PC-9 (cell line): ENCODE measurements around the gene BMP2K. TPM values are rescaled to one million over a fixed set of nuclear protein-coding genes. Genes with fewer than 3 reads are reported as not detected.

Experiments used
- BruUV-seq: library from RNA; stranded (reverse); fragments of 400-500 nt; replicated peaks from 2 replicates; lab custom pipeline; 2021; lab: Mats Ljungman, UMichigan
- CTCF ChIA-PET: fragments of 300-600 bp; sonication (Branson Sonifier 250); formaldehyde crosslinking; loops from one replicate; lab custom pipeline; 2022; ENCODE audit warnings: antibody characterized with exemption; lab: Charles Lee
- POLR2A ChIA-PET: fragments of 300-600 bp; sonication (Branson Sonifier 250); formaldehyde crosslinking; loops from one replicate; lab custom pipeline; 2022; ENCODE audit warnings: antibody characterized with exemption; ENCODE audit not compliant: unreplicated experiment; lab: Charles Lee
- DNase-seq, 2 experiments: peaks; one replicate each; pipeline versions ENCODE4 v3.0.0 to v3.0.0-alpha.2; 2015 to 2022; ENCODE audit warnings: mixed read lengths in 1 of 2
- H2AFZ ChIP-seq: fragments of 200-600 bp; sonication (generic); 2 replicates; pipeline ENCODE4 v1.8.1; 2017; ENCODE audit warnings: antibody characterized with exemption
- H3F3A ChIP-seq: fragments of 200-600 bp; sonication (generic); 2 replicates; pipeline ENCODE4 v1.8.1; 2017; ENCODE audit warnings: antibody characterized with exemption, mild to moderate bottlenecking, low read depth; ENCODE audit not compliant: insufficient read depth
- H3K27ac ChIP-seq: fragments of 200-600 bp; sonication (generic); 2 replicates; pipeline ENCODE4 v1.6.1; 2016; ENCODE audit warnings: mixed run types
- H3K27me3 ChIP-seq: fragments of 200-600 bp; sonication (generic); 2 replicates; pipeline ENCODE4 v1.6.1; 2016; ENCODE audit warnings: low read depth, mixed run types; ENCODE audit not compliant: insufficient read depth
- H3K36me3 ChIP-seq: fragments of 200-600 bp; sonication (generic); 2 replicates; pipeline ENCODE4 v1.6.1; 2016; ENCODE audit warnings: low read depth, mixed run types
- H3K4me1 ChIP-seq: fragments of 200-600 bp; sonication (generic); replicated peaks from 2 replicates; pipeline ENCODE4 v1.6.1; 2016; ENCODE audit warnings: mixed run types; ENCODE audit not compliant: insufficient read depth
- H3K4me2 ChIP-seq: fragments of 200-600 bp; sonication (generic); 2 replicates; pipeline ENCODE4 v1.6.1; 2017; ENCODE audit warnings: mixed run types
- H3K4me3 ChIP-seq: fragments of 200-600 bp; sonication (generic); 2 replicates; pipeline ENCODE4 v1.6.1; 2016; ENCODE audit warnings: mixed run types
- H3K79me2 ChIP-seq: fragments of 200-600 bp; sonication (generic); 2 replicates; pipeline ENCODE4 v1.6.1; 2017; ENCODE audit warnings: low read depth, mixed run types
- H3K9me2 ChIP-seq: fragments of 200-600 bp; sonication (generic); 2 replicates; pipeline ENCODE4 v1.8.1; 2017; ENCODE audit warnings: mild to moderate bottlenecking; ENCODE audit not compliant: insufficient read depth
- H3K9me3 ChIP-seq: fragments of 200-600 bp; sonication (generic); 2 replicates; pipeline ENCODE4 v1.8.1; 2016; ENCODE audit warnings: low read depth; ENCODE audit not compliant: insufficient read depth
- H4K20me1 ChIP-seq: fragments of 200-600 bp; sonication (generic); 2 replicates; pipeline ENCODE4 v1.8.1; 2017; ENCODE audit not compliant: insufficient read depth
- CTCF ChIP-seq: fragments of 200-600 bp; sonication (generic); conservative IDR thresholded peaks from 2 replicates; pipeline ENCODE4 v1.6.1; 2017; ENCODE audit warnings: mixed run types, antibody characterized with exemption, mild to moderate bottlenecking, moderate library complexity
- EZH2 ChIP-seq: fragments of 200-600 bp; sonication (generic); IDR thresholded peaks from 2 replicates; pipeline ENCODE4 v1.8.0; 2017; ENCODE audit warnings: antibody characterized with exemption, low read depth
- intact Hi-C: fragments of 100-400 bp; cut with micrococcal nuclease; formaldehyde crosslinking; loops from one replicate; pipeline ENCODE4 v1.10.0; 2022; ENCODE audit not compliant: unreplicated experiment
- total RNA-seq: library from RNA; stranded (reverse); gene quantifications from 2 replicates; pipeline ENCODE4 v1.2.3, GENCODE V29; 2021

The BMP2K gene
- total RNA-seq, 1 experiment from 2014 or later = 12.2 TPM

GRCh38 chr4:78796526-78796925 is 20.4 kb downstream of the BMP2K start:
- no peak for DNase-seq
- H2AFZ ChIP-seq = no peak overlapping the region
- H3K9me3 ChIP-seq = no peaks in the 10 kb centered on the region
- H3F3A ChIP-seq = no peaks in the 10 kb centered on the region
- no peak overlapping the region for H3K4me2 ChIP-seq
- no peak overlapping the region for H3K4me3 ChIP-seq
- intact Hi-C loops = no loop called here
- no peaks in the 10 kb centered on the region for H3K4me1 ChIP-seq
- CTCF ChIA-PET = no interaction called here
- H3K27ac ChIP-seq = no peak overlapping the region
- H3K36me3 ChIP-seq = no peaks in the 10 kb centered on the region
- no peaks in the 10 kb centered on the region for H3K79me2 ChIP-seq
- H4K20me1 ChIP-seq = no peaks in the 10 kb centered on the region
- BruUV-seq = no TSS peak
- no peaks in the 10 kb centered on the region for H3K27me3 ChIP-seq
- POLR2A ChIA-PET = no interaction called here
- no peaks in the 10 kb centered on the region for H3K9me2 ChIP-seq
- TF ChIP-seq EZH2 (no peak), CTCF (no peak)

- H3K9me2 ChIP-seq = no peaks in the 10 kb centered on the region
- BruUV-seq = no TSS peak
- intact Hi-C loops = no loop called here
- H4K20me1 ChIP-seq = no peaks in the 10 kb centered on the region
- H3K4me1 ChIP-seq = no peaks in the 10 kb centered on the region
- ChIA-PET POLR2A (interaction anchor here (0.6 kb wide), 1 partner anchor 192 kb away, joined by 13 read pairs; no protein-coding TSS in a partner anchor), CTCF (no interaction called here)
- no peaks in the 10 kb centered on the region for H3K79me2 ChIP-seq
- no peaks in the 10 kb centered on the region for H3F3A ChIP-seq
- no peaks in the 10 kb centered on the region for H3K9me3 ChIP-seq
- H3K27me3 ChIP-seq = no peaks in the 10 kb centered on the region
- H3K4me2 ChIP-seq = no peak overlapping the region
- TF ChIP-seq CTCF (no peak), EZH2 (no peak)
- no peak for DNase-seq
- H3K36me3 ChIP-seq = no peaks in the 10 kb centered on the region
- no peak overlapping the region for H2AFZ ChIP-seq
- no peak overlapping the region for H3K27ac ChIP-seq
- H3K4me3 ChIP-seq = no peak overlapping the region
Observed at GRCh38 chr4:78797777-78798284, 21.7 kb downstream of the BMP2K start.

- CTCF ChIA-PET = no interaction called here
- H3K4me1 ChIP-seq = no peaks in the 10 kb centered on the region
- no peaks in the 10 kb centered on the region for H3K27me3 ChIP-seq
- POLR2A ChIA-PET = no interaction called here
- no peaks in the 10 kb centered on the region for H3K9me2 ChIP-seq
- H3K79me2 ChIP-seq = no peaks in the 10 kb centered on the region
- no peaks in the 10 kb centered on the region for H3F3A ChIP-seq
- no peak overlapping the region for H3K4me3 ChIP-seq
- H3K27ac ChIP-seq = no peak overlapping the region
- no peaks in the 10 kb centered on the region for H3K9me3 ChIP-seq
- BruUV-seq = no TSS peak
- H2AFZ ChIP-seq = no peak overlapping the region
- DNase-seq = no peak
- intact Hi-C loops = no loop called here
- H3K4me2 ChIP-seq = no peak overlapping the region
- TF ChIP-seq CTCF = no peak
- no peak for TF ChIP-seq EZH2
- no peaks in the 10 kb centered on the region for H4K20me1 ChIP-seq
- H3K36me3 ChIP-seq = no peaks in the 10 kb centered on the region
Observed at GRCh38 chr4:78799551-78800495, 23.7 kb downstream of the BMP2K start.
